Body of pancreas (tissue), 4 donors: Measurements from ENCODE around the gene CDCA3. TPM values are rescaled to one million over a fixed set of nuclear protein-coding genes. Genes with fewer than 3 reads are reported as not detected.

Experiments used
- ATAC-seq: fragments of 150-250 bp; one replicate; pipeline ENCODE4 v1.9.1; 2016
- DNase-seq, 4 donors: peaks; one replicate each; pipeline ENCODE4 v3.0.0-alpha.2; 2019
- H3K27ac ChIP-seq, 4 donors: fragments of 200-600 bp; sonication (generic); 1 replicate in 3 of 4; 2 replicates in 1 of 4; pipeline versions ENCODE4 v1.5.1 to v1.6.1; 2016 to 2019; ENCODE audit warnings: mild to moderate bottlenecking in 1 of 4, mixed read lengths in 1 of 4, moderate library complexity in 1 of 4
- H3K27me3 ChIP-seq, 2 donors: fragments of 200-600 bp; sonication (generic); one replicate each; pipeline ENCODE4 v1.6.0; 2016; ENCODE audit warnings: mild to moderate bottlenecking in 1 of 2
- H3K36me3 ChIP-seq, 2 donors: fragments of 200-600 bp; sonication (generic); replicated peaks in 1 of 2; 2 replicates each; pipeline ENCODE4 v1.5.1; 2016; ENCODE audit warnings: low read depth in 2 of 2; ENCODE audit not compliant: insufficient read depth in 1 of 2
- H3K4me1 ChIP-seq: fragments of 200-600 bp; sonication (generic); one replicate; pipeline ENCODE4 v1.6.0; 2016
- H3K4me3 ChIP-seq, 2 donors: fragments of 200-600 bp; sonication (generic); 1 replicate in 1 of 2; 2 replicates in 1 of 2; pipeline ENCODE4 v1.5.1; 2016 to 2019
- H3K9me3 ChIP-seq, 3 donors: fragments of 200-600 bp; sonication (generic); 1 replicate in 2 of 3; 2 replicates in 1 of 3; pipeline ENCODE4 v1.5.1; 2016
- POLR2A ChIP-seq, 3 donors: fragments of 450-650 bp; IDR thresholded peaks; one replicate each; pipeline ENCODE4 v1.6.1; 2016; ENCODE audit warnings: antibody characterized with exemption in 3 of 3, mild to moderate bottlenecking in 2 of 3
- WGBS, 2 donors: methylation state at CpG; one replicate each; pipeline ENCODE4 v1.1.5; 2017; 5-methylcytosine and 5-hydroxymethylcytosine counted together
- intact Hi-C: fragments of 100-400 bp; cut with DNase I; formaldehyde crosslinking; loops from one replicate; pipeline ENCODE4 v1.15.1; 2023
- total RNA-seq, 2 donors: library from RNA; depleted of rRNA; stranded (reverse); fragments of >200 nt; gene quantifications; one replicate each; pipeline ENCODE4 v1.1.0, GENCODE V29; 2016
- TF ChIP-seq, protein P1 (sequence below), 7 experiments: fragments of 450-650 bp in 4 of 7; fragments of 200-600 bp in 3 of 7; sonication (generic) in 3 of 7; IDR thresholded peaks; one replicate each; pipeline ENCODE4 v1.5.1; 2016 to 2019; ENCODE audit warnings: antibody characterized with exemption in 7 of 7

CDCA3 gene
- total RNA-seq, result 1 to 10 TPM in 1 of 2 donors, under 1 TPM in 1; 0.52 to 2.3 TPM

DNA sequence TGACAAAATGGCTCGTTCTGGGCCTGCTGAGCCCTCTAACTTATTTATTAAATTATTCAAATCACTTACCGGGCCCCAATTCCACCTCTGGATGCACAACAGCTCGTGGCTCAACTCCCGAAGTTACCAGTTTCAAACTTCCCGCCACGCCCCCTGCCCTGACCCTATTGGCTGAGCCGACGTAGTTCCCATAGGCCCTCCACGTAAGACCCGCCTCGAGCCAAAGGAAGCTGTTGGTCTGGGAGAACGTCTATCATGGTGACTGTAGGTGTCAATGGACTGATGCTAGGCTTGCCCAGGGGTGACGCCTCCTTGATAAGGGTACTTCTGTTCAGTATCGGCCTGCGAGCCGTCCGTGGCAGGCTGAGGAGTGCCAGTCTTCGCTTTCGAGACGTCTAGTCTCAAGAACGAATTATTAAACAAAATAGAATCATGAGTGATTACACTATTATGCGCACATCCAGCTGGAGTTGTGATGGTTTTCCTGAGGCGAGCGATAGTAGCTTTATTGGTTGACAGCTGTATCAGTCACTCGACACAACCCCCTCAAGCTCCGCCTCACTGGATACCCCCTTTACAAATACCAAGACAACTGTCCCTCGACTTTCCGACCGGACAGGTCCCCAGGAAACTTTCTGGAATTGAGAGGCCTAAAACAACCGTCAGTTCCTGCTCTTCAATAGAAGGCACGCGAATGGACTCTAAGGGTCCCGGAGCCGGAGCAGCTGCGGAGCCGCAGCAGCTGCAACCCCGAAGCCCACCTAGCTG is at the start of gene CDCA3:
TSS of gene CDCA3 (minus strand) at position 134 of the 768 bp plus-strand sequence. CDS start 334 bp downstream, outside the sequence.
- peaks cover 28% of the 10 kb centered on the region for H3K4me1 ChIP-seq
- TF ChIP-seq POLR2A (IDR thresholded peaks at IDR 0.05), result peak; percentile 80 to 98 (median 98)
- TF ChIP-seq, protein P1, sequence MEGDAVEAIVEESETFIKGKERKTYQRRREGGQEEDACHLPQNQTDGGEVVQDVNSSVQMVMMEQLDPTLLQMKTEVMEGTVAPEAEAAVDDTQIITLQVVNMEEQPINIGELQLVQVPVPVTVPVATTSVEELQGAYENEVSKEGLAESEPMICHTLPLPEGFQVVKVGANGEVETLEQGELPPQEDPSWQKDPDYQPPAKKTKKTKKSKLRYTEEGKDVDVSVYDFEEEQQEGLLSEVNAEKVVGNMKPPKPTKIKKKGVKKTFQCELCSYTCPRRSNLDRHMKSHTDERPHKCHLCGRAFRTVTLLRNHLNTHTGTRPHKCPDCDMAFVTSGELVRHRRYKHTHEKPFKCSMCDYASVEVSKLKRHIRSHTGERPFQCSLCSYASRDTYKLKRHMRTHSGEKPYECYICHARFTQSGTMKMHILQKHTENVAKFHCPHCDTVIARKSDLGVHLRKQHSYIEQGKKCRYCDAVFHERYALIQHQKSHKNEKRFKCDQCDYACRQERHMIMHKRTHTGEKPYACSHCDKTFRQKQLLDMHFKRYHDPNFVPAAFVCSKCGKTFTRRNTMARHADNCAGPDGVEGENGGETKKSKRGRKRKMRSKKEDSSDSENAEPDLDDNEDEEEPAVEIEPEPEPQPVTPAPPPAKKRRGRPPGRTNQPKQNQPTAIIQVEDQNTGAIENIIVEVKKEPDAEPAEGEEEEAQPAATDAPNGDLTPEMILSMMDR (IDR thresholded peaks at IDR 0.05), result peak in 3 of 7 experiments; percentile 6 to 18 (median 13)
- H3K27me3 ChIP-seq, result no peaks in the 10 kb centered on the region
- DNase-seq (peak; percentile 96 to 99 (median 98)), ATAC-seq (peak; percentile 79)
- peak within 1 kb of the TSS; percentile 45 to 68 for H3K4me3 ChIP-seq
- H3K9me3 ChIP-seq, result no peaks in the 10 kb centered on the region
- peaks cover 4 to 6% of the 10 kb centered on the region in 2 donors for H3K36me3 ChIP-seq
- WGBS, 2 donors, result 0% methylated on average over 33 to 37 of the region's 37 CpGs
- H3K27ac ChIP-seq, result peak within 1 kb of the TSS; percentile 91 to 98 (median 98)
- intact Hi-C loops, result no loop called here

DNA sequence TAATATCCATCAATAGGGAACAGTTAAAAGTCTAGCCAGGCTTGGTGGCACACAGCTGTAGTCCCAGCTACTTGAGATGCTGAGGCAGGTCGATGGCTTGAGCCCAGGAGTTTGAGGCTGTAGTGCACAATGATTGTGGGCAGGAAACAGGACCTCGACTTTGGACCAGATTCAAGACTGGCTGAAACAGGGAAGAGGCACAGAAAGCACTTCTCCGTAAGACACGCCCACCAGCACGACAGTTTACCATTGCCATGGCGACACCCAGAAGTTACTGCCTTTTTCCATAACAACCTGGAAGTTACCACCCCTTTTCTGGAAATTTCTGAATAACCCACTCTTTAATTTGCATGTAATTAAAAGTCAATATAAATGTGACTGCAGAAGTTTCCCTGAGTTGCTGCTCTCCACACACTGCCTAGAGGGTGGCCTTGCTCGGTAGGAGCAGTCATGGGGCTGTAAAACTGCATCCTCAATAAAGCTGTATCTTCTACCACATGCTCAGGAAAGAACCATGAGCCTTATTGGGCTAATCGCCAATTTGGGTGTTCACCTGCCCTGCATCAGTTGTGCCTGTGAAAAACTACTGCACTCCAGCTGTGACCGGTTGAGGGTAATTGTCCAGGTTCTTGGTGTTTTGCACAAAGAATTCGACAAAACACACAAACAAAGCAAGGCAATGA is 48.9 kb upstream of the CDCA3 start:
- 23 to 26% methylated on average over 10 of the region's 10 CpGs for WGBS, 2 donors
- TF ChIP-seq, protein P1 (IDR thresholded peaks at IDR 0.05), result no peak
- peak in 2 of 3 donors; percentile 41 to 46 for TF ChIP-seq POLR2A (IDR thresholded peaks at IDR 0.05)
- H3K9me3 ChIP-seq, result no peaks in the 10 kb centered on the region
- no peaks in the 10 kb centered on the region for H3K36me3 ChIP-seq
- H3K27me3 ChIP-seq, result no peaks in the 10 kb centered on the region
- ATAC-seq (peak; percentile 52), DNase-seq (peak; percentile 76 to 90 (median 82))
- intact Hi-C loops, result no loop called here
- no peak overlapping the region for H3K4me3 ChIP-seq
- H3K4me1 ChIP-seq, result peaks cover 23% of the 10 kb centered on the region
- peak overlapping the region; percentile 52 to 78 (median 58) for H3K27ac ChIP-seq

DNA sequence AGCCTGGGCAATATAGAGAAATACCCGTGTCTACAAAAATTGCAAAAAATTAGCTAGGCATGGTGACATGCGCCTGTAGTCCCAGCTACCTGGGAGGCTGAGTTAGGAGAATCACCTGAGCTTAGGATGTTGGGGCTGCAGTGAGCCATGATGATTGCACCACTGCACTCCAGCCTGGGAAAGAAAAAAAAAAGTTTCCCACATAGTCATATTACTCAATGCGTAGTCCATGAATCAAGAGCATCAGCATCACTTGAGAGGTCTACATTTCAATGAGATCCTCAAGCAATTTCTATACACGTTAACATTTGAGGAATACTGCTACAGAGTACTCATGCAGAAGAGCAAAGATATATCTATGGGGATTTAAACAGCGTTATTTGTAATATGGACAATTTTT is 48.3 kb upstream of the CDCA3 start:
- intact Hi-C loops, result no loop called here
- ATAC-seq (no peak), DNase-seq (no peak)
- no peak for TF ChIP-seq POLR2A (IDR thresholded peaks at IDR 0.05)
- TF ChIP-seq, protein P1 (IDR thresholded peaks at IDR 0.05), result no peak
- Histone ChIP-seq H3K27ac (peak overlapping the region in 1 of 4 donors; percentile 78), H3K4me1 (peaks cover 21% of the 10 kb centered on the region), H3K9me3 (no peaks in the 10 kb centered on the region), H3K4me3 (no peak overlapping the region), H3K36me3 (no peaks in the 10 kb centered on the region), H3K27me3 (no peaks in the 10 kb centered on the region)
- 65 to 70% methylated on average over 5 of the region's 5 CpGs for WGBS, 2 donors

DNA sequence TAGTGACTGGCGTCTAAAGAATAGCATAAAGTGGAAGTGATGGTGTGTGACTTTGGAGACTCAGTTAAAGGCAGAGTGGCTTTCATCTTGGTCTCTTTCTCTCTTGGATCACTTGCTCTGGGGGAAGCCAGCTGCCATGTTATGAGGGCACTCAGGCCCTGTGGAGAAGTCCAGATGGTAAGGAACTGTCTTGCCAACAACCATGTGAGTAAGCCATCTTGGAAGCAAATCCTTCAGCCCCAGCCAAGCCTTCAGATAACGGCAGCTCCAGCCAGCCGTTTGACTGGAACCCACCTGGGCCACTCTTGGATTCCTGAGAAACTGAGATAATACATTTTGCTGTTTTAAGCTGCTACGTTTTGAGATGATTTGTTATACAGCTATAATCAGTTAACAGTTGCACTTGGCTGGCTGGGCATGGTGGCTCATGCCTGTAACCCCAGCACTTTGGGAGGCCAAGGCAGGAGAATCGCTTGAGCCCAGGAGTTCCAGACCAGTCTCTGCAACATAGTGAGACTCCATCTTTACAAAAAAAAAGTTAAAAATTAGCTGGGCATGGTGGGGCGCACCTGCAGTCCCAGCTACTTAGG is 45.9 kb upstream of the CDCA3 start:
- 62 to 67% methylated on average over 6 of the region's 6 CpGs for WGBS, 2 donors
- TF ChIP-seq POLR2A (IDR thresholded peaks at IDR 0.05), result no peak
- TF ChIP-seq, protein P1 (IDR thresholded peaks at IDR 0.05), result no peak
- Histone ChIP-seq H3K9me3 (no peaks in the 10 kb centered on the region), H3K36me3 (no peaks in the 10 kb centered on the region), H3K27me3 (no peaks in the 10 kb centered on the region), H3K4me3 (no peak overlapping the region), H3K27ac (no peak overlapping the region), H3K4me1 (peaks cover 15% of the 10 kb centered on the region)
- peak; percentile 23 for ATAC-seq
- intact Hi-C loops, result no loop called here
- peak in 2 of 4 donors; percentile 21 to 63 for DNase-seq
